Epithelial cell of proximal tubule (primary cell): Measurements from ENCODE around the gene CREG1. TPM values are rescaled to one million over a fixed set of nuclear protein-coding genes. Genes with fewer than 3 reads are reported as not detected.
A peak's percentile ranks its signal among the peaks of the same experiment; 100 is the strongest.

Source experiments
- DNase-seq: peaks from one replicate; pipeline ENCODE4 v3.0.0-alpha.2; 2011; ENCODE audit warnings: low read depth
- H3K4me3 ChIP-seq: 2 replicates; pipeline ENCODE4 v1.5.1; 2011; ENCODE audit warnings: low read depth, mild to moderate bottlenecking, low read length
- total RNA-seq: library from RNA; depleted of rRNA; stranded (reverse); fragments of >200 nt; gene quantifications from 2 replicates; pipeline ENCODE4 v1.2.3, GENCODE V29; 2015
- TF ChIP-seq, protein P1 (sequence below): conservative IDR thresholded peaks from 2 replicates; pipeline ENCODE4 v1.5.1; 2012; ENCODE audit warnings: low read depth, mild to moderate bottlenecking, low read length

The CREG1 gene
- total RNA-seq, 1 donor from 2014 or later, result 48.1 TPM

DNA sequence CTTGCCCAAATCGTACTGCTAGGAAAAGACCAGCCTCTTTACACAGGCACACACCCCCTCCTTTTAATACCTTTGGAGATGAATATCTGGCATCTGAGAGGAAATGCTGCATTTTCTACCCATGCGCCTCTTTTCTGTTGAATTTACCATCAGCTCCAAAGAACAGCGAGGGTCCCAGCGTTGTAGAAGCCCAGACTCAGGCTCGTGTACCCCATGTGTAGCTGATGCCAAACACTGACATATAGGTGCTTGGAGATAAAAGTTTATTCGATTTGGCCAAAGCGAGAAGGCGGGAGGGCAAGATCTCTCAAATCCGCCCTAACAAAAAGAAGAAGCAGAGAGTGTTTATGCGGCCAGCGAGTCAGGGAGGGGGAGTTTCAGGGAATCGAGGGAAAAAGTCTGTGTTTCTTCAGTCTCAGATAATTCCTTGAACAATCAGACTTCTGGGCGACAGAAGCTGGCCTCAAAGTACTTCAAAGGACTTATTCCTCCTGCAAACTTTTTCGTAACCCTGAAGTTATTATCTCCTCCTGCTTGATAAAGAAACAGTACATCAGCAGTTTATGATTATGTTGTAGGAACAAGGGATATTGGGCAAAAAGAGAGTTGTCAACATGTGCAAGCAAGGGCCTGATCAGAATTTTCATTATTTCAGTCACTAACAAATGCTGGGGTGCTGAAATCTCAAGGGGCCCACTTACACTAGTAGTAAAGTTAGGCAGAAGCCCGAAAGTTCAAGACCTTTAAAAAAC is 642 bp upstream of the CREG1 start:
- no peak for DNase-seq

DNA sequence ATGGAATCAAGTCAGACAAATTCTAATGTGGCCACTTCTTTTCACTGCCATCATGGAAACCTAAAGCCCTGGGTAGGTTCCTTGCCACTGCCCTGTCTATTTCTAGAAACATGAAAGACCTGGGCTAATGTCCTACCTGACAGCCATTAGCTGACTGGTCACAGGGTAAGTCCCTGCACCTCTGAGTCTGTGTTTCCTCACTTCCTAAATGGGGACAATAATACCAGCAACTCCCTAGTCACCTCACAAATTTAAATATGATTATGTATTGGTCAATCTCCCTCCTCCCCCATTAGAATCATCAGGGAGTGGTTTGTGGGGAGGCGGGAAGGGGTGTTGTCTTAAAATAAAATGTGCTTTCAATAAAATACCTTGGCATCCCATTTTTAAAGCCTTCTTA is 2.2 kb downstream of the CREG1 start:
- DNase-seq, result no peak
- H3K4me3 ChIP-seq, result no peak overlapping the region
- TF ChIP-seq, protein P1, sequence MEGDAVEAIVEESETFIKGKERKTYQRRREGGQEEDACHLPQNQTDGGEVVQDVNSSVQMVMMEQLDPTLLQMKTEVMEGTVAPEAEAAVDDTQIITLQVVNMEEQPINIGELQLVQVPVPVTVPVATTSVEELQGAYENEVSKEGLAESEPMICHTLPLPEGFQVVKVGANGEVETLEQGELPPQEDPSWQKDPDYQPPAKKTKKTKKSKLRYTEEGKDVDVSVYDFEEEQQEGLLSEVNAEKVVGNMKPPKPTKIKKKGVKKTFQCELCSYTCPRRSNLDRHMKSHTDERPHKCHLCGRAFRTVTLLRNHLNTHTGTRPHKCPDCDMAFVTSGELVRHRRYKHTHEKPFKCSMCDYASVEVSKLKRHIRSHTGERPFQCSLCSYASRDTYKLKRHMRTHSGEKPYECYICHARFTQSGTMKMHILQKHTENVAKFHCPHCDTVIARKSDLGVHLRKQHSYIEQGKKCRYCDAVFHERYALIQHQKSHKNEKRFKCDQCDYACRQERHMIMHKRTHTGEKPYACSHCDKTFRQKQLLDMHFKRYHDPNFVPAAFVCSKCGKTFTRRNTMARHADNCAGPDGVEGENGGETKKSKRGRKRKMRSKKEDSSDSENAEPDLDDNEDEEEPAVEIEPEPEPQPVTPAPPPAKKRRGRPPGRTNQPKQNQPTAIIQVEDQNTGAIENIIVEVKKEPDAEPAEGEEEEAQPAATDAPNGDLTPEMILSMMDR, result no peak

More for the DNA sequence above, 642 bp upstream of the CREG1 start:
- H3K4me3 ChIP-seq, result peak overlapping the region; percentile 74
- TF ChIP-seq, protein P1, result no peak

DNA sequence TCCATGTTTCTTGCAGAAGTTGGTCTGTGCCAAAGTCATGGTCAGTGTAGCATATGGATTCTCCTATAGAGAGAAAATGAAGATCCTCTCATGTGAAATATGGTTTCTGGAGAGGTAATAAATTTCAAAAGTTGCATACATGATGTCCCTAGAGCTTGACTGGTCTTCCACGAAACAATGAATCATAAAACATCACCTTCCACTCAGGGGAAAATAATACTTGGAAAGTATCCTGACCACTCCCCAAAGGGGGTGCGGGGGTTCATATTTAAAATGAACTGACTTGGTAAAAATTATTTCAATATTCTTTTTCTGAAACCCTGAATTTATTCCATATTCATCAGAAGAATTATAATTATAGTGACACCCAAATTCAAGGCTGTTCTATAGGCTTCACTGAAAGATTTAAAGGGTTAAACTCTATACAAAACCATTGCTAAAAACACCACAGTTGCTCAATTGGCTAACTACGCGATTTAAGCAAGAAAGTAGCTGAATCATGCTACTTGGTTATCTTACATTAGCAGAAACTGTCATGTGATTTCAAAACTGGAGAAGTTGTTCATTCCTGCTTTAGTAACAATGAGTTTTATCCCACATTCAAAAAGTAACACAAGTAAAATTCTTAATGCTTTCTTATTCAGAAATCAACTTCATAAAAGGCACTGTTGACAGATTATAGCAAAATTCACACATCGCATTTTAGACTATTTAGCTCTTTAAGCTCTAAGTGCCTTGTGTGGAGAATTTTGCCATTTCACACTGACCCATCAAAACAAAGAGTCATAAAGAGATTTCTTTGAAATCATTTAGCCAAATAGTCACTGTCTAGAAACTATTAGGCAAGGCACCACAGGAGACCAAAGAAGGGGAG is 5.3 kb downstream of the CREG1 start:
- TF ChIP-seq, protein P1, result no peak
- no peak for DNase-seq
- H3K4me3 ChIP-seq, result no peak overlapping the region

DNA sequence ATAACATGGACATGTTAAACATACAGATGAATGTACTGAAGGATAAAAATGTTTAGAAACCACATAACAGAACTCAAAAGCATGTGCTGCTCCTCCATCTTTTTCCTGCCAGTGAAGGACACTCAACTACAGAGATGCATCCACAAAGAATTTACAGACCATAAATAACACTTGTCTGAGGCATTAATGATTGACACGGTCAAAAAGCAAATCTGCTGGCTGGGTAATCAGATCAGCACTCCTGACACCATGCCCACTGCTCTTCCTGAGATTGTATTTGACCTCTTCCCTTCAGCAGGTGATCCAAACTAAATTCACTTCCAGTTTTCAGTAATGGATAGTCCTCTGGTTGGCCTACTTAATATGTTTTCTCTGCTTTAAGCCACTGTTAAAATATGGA is 6.6 kb downstream of the CREG1 start:
- H3K4me3 ChIP-seq, result no peak overlapping the region
- TF ChIP-seq, protein P1, result no peak
- DNase-seq, result no peak

DNA sequence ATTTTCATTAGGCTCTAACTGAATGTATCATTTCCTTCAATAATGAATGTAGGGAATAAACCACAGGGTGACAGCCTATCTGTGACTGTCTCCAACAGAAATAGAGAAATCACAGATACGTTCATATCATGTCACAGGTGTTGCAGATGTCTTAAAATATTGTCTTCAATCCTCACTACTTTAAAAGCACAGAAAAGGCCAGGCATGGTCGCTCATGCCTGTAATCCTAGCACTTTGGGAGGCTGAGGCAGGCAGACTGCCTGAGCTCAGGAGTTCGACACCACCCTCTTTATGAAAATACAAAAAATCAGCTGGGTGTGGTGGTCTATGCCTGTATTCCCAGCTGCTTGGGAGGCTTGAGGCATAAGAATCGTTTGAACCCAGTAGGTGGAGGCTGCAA is 8.2 kb downstream of the CREG1 start:
- DNase-seq, result no peak
- no peak overlapping the region for H3K4me3 ChIP-seq
- TF ChIP-seq, protein P1, result no peak

DNA sequence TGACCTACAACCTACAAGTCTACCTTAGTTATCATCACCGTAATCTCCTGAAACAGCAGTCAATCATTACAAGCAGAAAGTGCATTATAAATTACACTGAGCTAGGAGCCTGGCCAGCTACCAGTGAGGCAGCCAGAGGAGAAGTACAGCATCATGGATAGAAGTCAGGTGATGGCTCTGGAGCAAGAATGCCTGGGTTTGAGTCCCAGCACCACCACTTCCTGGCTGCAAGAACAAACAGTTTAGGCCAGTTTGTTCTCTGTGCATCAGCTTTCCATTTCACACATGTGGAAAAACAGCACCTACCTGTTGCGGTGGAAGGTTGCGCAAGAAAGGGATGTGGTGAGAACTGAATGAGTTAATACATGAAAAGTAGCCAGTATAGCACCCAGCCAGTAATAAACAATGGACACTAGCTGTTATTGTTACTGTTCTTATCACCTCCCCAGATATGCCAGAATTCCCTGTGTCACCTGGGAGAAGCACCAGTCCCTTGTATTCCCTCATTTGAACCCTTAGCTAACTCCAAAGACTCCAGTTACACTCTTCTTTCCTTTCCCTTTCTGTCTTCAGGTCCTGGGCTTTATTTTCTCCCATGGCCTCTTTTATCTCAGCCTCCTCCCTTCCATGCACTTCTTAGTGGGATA is 9.0 kb downstream of the CREG1 start:
- TF ChIP-seq, protein P1, result no peak
- H3K4me3 ChIP-seq, result no peak overlapping the region
- no peak for DNase-seq
